ENCODE measurements around the gene USPL1. TPM values are rescaled to one million over a fixed set of nuclear protein-coding genes. Genes with fewer than 3 reads are reported as not detected.

Gene USPL1
- total RNA-seq, 1 experiment from 2014 or later: 14.3 TPM

DNA sequence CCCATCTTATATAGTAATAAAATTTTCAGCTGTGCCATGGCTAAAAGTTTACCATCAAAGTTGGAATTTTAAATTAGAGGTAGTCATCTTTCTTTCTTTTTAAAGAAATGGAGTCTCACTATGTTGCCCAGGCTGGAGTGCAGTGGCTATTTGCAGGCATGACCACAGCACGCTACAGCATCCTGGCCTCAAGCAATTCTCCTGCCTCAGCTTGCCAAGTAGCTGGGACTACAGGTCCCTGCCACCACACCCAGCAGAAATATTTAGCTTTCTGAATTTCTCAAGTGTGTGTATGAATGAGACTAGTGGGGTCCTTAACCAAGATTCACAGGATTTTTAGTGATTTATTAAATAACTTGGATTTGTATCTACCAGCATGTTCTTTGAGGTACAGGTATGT lies 30.5 kb upstream of the USPL1 start:
- H3K36me3 Mint-ChIP-seq: no peaks in the 10 kb centered on the region
- H3K4me1 Mint-ChIP-seq: no peaks in the 10 kb centered on the region
- DNase-seq (ENCODE audit: low spot score) (no peak), ATAC-seq (no peak)
- H3K4me3 Mint-ChIP-seq: no peak overlapping the region
- no peak overlapping the region for H3K27ac Mint-ChIP-seq
- POLR2A ChIA-PET: no interaction called here
- no peaks in the 10 kb centered on the region for H3K27me3 Mint-ChIP-seq (ENCODE audit: low read depth)
- TF ChIP-seq, protein P1, sequence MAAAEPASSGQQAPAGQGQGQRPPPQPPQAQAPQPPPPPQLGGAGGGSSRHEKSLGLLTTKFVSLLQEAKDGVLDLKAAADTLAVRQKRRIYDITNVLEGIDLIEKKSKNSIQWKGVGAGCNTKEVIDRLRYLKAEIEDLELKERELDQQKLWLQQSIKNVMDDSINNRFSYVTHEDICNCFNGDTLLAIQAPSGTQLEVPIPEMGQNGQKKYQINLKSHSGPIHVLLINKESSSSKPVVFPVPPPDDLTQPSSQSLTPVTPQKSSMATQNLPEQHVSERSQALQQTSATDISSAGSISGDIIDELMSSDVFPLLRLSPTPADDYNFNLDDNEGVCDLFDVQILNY (CRISPR knock-in tag; IDR thresholded peaks at IDR 0.05): no peak
- TF ChIP-seq TEAD1 (CRISPR knock-in tag; IDR thresholded peaks at IDR 0.05) (no peak), NFYB (CRISPR knock-in tag; conservative IDR thresholded peaks at IDR 0.05; ENCODE audit: low read depth) (no peak), ZNF263 (CRISPR knock-in tag; IDR thresholded peaks at IDR 0.05; ENCODE audit: low read depth) (no peak), TP53 (CRISPR knock-in tag; IDR thresholded peaks at IDR 0.05) (no peak), ZNF416 (CRISPR knock-in tag; IDR thresholded peaks at IDR 0.05) (no peak), ZNF396 (CRISPR knock-in tag; IDR thresholded peaks at IDR 0.05; ENCODE audit: borderline replicate concordance) (no peak), ZNF317 (CRISPR knock-in tag; IDR thresholded peaks at IDR 0.05; ENCODE audit: borderline replicate concordance, low read depth) (no peak), CREM (CRISPR knock-in tag; IDR thresholded peaks at IDR 0.05) (no peak), MXD4 (CRISPR knock-in tag; IDR thresholded peaks at IDR 0.05; ENCODE audit: borderline replicate concordance) (no peak), TCF7 (CRISPR knock-in tag; IDR thresholded peaks at IDR 0.05; ENCODE audit: low read depth) (no peak), NR2C2 (CRISPR knock-in tag; IDR thresholded peaks at IDR 0.05) (no peak), ZNF138 (CRISPR knock-in tag; conservative IDR thresholded peaks at IDR 0.05) (no peak), GRHL2 (CRISPR knock-in tag; IDR thresholded peaks at IDR 0.05; ENCODE audit: insufficient replicate concordance, severe bottlenecking) (no peak)
- TF ChIP-seq, protein P2, sequence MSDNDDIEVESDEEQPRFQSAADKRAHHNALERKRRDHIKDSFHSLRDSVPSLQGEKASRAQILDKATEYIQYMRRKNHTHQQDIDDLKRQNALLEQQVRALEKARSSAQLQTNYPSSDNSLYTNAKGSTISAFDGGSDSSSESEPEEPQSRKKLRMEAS (CRISPR knock-in tag; IDR thresholded peaks at IDR 0.05): no peak
- TF ChIP-seq, protein P3, sequence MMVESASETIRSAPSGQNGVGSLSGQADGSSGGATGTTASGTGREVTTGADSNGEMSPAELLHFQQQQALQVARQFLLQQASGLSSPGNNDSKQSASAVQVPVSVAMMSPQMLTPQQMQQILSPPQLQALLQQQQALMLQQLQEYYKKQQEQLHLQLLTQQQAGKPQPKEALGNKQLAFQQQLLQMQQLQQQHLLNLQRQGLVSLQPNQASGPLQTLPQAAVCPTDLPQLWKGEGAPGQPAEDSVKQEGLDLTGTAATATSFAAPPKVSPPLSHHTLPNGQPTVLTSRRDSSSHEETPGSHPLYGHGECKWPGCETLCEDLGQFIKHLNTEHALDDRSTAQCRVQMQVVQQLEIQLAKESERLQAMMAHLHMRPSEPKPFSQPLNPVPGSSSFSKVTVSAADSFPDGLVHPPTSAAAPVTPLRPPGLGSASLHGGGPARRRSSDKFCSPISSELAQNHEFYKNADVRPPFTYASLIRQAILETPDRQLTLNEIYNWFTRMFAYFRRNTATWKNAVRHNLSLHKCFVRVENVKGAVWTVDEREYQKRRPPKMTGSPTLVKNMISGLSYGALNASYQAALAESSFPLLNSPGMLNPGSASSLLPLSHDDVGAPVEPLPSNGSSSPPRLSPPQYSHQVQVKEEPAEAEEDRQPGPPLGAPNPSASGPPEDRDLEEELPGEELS (CRISPR knock-in tag; IDR thresholded peaks at IDR 0.05): no peak
- TF ChIP-seq, protein P4, sequence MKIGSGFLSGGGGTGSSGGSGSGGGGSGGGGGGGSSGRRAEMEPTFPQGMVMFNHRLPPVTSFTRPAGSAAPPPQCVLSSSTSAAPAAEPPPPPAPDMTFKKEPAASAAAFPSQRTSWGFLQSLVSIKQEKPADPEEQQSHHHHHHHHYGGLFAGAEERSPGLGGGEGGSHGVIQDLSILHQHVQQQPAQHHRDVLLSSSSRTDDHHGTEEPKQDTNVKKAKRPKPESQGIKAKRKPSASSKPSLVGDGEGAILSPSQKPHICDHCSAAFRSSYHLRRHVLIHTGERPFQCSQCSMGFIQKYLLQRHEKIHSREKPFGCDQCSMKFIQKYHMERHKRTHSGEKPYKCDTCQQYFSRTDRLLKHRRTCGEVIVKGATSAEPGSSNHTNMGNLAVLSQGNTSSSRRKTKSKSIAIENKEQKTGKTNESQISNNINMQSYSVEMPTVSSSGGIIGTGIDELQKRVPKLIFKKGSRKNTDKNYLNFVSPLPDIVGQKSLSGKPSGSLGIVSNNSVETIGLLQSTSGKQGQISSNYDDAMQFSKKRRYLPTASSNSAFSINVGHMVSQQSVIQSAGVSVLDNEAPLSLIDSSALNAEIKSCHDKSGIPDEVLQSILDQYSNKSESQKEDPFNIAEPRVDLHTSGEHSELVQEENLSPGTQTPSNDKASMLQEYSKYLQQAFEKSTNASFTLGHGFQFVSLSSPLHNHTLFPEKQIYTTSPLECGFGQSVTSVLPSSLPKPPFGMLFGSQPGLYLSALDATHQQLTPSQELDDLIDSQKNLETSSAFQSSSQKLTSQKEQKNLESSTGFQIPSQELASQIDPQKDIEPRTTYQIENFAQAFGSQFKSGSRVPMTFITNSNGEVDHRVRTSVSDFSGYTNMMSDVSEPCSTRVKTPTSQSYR (CRISPR knock-in tag; IDR thresholded peaks at IDR 0.05): no peak
- TF ChIP-seq, protein P5, sequence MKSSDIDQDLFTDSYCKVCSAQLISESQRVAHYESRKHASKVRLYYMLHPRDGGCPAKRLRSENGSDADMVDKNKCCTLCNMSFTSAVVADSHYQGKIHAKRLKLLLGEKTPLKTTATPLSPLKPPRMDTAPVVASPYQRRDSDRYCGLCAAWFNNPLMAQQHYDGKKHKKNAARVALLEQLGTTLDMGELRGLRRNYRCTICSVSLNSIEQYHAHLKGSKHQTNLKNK (CRISPR knock-in tag; IDR thresholded peaks at IDR 0.05): no peak
- TF ChIP-seq, protein P6, sequence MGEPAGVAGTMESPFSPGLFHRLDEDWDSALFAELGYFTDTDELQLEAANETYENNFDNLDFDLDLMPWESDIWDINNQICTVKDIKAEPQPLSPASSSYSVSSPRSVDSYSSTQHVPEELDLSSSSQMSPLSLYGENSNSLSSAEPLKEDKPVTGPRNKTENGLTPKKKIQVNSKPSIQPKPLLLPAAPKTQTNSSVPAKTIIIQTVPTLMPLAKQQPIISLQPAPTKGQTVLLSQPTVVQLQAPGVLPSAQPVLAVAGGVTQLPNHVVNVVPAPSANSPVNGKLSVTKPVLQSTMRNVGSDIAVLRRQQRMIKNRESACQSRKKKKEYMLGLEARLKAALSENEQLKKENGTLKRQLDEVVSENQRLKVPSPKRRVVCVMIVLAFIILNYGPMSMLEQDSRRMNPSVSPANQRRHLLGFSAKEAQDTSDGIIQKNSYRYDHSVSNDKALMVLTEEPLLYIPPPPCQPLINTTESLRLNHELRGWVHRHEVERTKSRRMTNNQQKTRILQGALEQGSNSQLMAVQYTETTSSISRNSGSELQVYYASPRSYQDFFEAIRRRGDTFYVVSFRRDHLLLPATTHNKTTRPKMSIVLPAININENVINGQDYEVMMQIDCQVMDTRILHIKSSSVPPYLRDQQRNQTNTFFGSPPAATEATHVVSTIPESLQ (CRISPR knock-in tag; IDR thresholded peaks at IDR 0.05): no peak
- CTCF ChIA-PET: no interaction called here
- no peaks in the 10 kb centered on the region for H3K9me3 Mint-ChIP-seq

Measured in WTC11 (cell line).